Testis (tissue), 2 donors: Measurements from ENCODE around the gene VSIG10L.

Experiments
- CTCF ChIP-seq, 3 experiments: fragments of 450-650 bp in 2 of 3; fragments of 200-600 bp in 1 of 3; sonication (generic) in 1 of 3; IDR thresholded peaks; one replicate each; pipeline ENCODE4 v1.5.1; 2016 to 2019; ENCODE audit warnings: antibody characterized with exemption in 3 of 3, mild to moderate bottlenecking in 2 of 3, moderate library complexity in 1 of 3
- POLR2A ChIP-seq: fragments of 450-650 bp; IDR thresholded peaks from one replicate; pipeline ENCODE4 v1.6.1; 2017; ENCODE audit warnings: antibody characterized with exemption, mild to moderate bottlenecking, moderate library complexity

- no peak for TF ChIP-seq CTCF (IDR thresholded peaks at IDR 0.05)
- TF ChIP-seq POLR2A, result no peak
Measured at GRCh38 chr19:51297406-51297805, 44.5 kb downstream of the VSIG10L start.
